Lung microvascular endothelial cell (primary cell): ENCODE data around the gene SELENOW. TPM values are rescaled to one million over a fixed set of nuclear protein-coding genes. Genes with fewer than 3 reads are reported as not detected.

Source experiments
- DNase-seq, 2 donors: peaks; one replicate each; pipeline versions ENCODE4 v3.0.0 to v3.0.0-alpha.2; 2010; ENCODE audit warnings: low read depth in 2 of 2
- total RNA-seq: library from RNA; depleted of rRNA; stranded (reverse); fragments of >200 nt; gene quantifications from 2 replicates; pipeline ENCODE4 v1.2.1, GENCODE V29; 2014

The SELENOW gene
- total RNA-seq, 1 donor from 2014 or later: 521 TPM

- DNase-seq: no peak
These were observed 41.9 kb downstream of the SELENOW start for GRCh38 chr19:47820410-47820809.

DNA sequence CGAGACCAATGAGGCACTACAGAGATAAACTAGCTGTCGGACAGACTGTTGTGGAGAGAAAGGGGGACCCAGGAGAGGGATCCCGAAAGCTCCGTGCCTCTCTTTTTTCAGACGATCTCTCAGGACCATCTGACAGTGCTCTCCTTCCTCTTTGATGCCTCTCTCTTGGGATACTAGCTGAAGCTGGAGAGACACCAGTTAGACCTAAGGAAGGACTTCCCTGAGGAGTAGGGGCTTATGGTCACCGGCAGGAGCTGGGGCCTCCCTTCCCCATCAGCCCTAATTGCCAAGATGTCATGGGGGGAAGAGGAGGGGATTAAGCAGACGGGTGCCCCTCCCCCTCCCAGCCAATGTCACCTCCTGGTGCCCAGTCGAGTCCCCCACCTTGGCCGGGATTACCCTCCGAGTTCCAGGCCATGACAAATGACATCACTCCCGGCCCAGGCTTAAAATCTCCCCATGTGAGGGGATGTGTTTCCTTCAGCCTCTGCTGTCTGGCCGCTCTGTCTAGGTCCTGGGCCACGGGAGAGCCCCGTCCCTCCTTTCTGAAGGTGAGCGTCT lies 43.0 kb downstream of the SELENOW start, which contains the start of gene CRX:
Gene CRX (plus strand): TSS at position 478 of the 561 bp plus-strand sequence. CDS start 12,507 bp downstream, outside the sequence.
- DNase-seq: no peak

- DNase-seq: no peak
These were observed 45.9 kb downstream of the SELENOW start for GRCh38 chr19:47824396-47824795.

DNA sequence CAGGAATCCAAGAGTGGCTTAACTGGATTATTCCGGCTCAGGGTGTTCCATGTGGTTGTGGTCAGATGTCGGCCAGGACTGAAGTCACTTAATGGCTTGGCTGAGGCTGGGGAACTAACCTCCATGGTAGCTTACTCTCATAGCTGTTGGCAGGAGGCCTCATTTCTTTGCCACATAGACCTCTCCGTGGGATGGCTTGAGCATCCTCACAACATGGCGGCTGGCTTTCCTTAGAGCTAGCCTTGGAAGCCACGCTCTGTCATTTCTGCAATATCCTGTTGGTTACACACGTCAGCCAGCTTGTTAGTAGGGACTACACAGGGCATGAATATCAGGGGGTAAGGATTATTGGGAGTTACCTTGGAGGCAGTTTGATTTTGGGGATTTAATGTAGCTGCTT lies 48.3 kb downstream of the SELENOW start:
- DNase-seq: no peak

GRCh38 chr19:47832723-47833122 lies 54.2 kb downstream of the SELENOW start:
- DNase-seq: no peak

Other genes starting within 250 kb of the SELENOW start
- 0.20 and 0.44 TPM in 2 replicates for gene ZNF541, start 205.6 kb upstream of the SELENOW start, total RNA-seq
- gene BICRA, start 169.6 kb upstream of the SELENOW start, total RNA-seq: 2.8 and 3.1 TPM in 2 replicates
- gene EHD2, start 65.3 kb upstream of the SELENOW start, total RNA-seq: 76.3 and 90.7 TPM in 2 replicates
- 69.5 and 115 TPM in 2 replicates for gene NOP53, start 33.2 kb upstream of the SELENOW start, total RNA-seq
- not detected in 2 replicates for gene TPRX1, start 25.8 kb downstream of the SELENOW start, total RNA-seq
- gene CRX, start 43.2 kb downstream of the SELENOW start, total RNA-seq: not detected in 2 replicates
- not detected in 2 replicates for gene TPRX2, start 80.5 kb downstream of the SELENOW start, total RNA-seq
- not detected in 2 replicates for gene SULT2A1, start 107.6 kb downstream of the SELENOW start, total RNA-seq
- gene BSPH1, start 213.5 kb downstream of the SELENOW start, total RNA-seq: not detected in 2 replicates
- not detected in 2 replicates for gene ELSPBP1, start 215.9 kb downstream of the SELENOW start, total RNA-seq